ENCODE results near the gene SASH1. TPM values are rescaled to one million over a fixed set of nuclear protein-coding genes. Genes with fewer than 3 reads are reported as not detected.

SASH1 gene
- total RNA-seq, 1 donor from 2014 or later = 118 TPM

DNA sequence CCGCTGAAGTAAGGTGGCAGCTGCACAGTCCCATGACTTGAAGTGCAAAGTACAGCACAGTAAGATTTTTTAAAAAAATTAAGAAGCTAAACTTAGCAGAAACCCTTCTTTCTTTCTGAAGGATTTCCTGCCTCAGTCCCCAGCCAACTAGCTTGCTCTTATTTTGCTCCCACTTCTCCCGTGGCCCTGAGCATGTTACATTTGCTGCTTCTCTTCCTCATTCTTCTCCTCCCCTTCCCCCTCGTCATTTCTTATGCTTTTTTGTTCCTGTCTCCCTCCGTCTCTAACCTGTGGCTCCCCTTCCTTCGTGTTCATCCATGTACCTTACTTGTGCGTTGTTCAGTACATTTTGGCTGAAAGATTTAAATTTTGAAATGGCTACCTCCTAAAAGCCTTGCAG lies 123.0 kb downstream of the SASH1 start:
- intact Hi-C loops (cut with DNase I) = loop anchor here (10.0 kb wide), 1 partner anchor 281 kb away; no protein-coding TSS in a partner anchor
- ATAC-seq (peak; percentile 51), DNase-seq (ENCODE audit: low spot score) (no peak)

DNA sequence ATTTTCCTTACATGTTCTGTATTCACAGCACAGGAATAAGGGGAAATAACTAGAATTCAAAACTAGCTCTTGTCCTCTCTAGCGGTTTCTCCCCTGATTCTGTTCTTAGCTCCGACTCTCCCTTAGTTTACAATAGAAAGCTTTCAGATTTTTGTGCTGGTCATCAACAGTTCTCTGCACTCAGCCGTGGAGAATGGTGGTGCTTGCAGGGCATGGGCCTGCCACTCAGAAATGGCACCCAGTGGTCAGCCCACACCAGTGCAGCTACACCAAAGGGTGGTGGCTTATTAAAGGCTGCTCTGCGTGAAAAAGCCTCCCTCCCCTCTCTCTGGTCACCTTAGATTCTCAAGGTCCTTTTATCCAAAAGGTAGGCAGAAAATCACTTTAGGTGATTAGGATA lies 123.5 kb downstream of the SASH1 start:
- ATAC-seq (peak; percentile 20), DNase-seq (ENCODE audit: low spot score) (no peak)
- intact Hi-C loops (cut with DNase I) = loop anchor here (10.0 kb wide), 1 partner anchor 281 kb away; no protein-coding TSS in a partner anchor

DNA sequence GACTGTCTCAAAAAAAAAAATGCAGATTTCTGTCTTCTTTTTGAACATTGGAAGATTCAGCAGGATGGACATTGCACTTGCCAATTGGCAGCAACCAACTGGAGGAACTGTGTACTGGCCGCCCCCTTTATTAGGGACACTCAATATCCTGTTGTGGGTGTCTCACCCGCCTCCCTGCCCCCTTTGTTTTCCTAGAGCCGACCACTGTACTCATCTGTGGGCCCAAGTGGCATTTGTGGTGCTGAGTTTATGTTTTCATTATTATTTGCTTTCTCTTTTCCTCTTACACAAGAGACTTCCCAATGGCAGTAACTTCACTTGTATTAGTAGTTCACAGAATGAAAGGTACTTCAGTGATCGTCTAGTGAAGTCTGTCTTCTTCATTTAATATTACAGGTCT lies 125.3 kb downstream of the SASH1 start:
- ATAC-seq = no peak
- intact Hi-C loops (cut with DNase I) = loop anchor here (10.0 kb wide), 1 partner anchor 283 kb away; no protein-coding TSS in a partner anchor
- no peak for DNase-seq (ENCODE audit: low spot score)

DNA sequence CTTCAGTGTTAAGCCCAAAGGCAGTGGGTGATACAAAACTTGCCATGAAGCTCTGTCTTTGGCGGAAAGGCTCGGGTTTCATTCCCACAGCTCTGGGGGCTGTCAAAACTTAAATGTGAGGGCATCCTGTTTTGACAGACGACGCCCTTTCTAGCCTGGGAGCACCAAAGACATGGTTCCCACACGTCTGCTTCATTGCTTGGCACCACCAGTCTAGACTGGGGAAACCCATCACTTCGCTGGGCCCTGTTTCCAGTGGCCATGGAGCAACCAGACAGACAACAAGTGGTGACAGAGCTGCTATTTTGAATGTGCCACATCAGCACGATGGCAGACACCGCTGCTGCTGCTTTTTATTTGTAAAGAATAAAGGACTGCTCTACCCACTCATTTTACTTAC lies 127.5 kb downstream of the SASH1 start:
- ATAC-seq (no peak), DNase-seq (ENCODE audit: low spot score) (no peak)
- intact Hi-C loops (cut with DNase I) = no loop called here

DNA sequence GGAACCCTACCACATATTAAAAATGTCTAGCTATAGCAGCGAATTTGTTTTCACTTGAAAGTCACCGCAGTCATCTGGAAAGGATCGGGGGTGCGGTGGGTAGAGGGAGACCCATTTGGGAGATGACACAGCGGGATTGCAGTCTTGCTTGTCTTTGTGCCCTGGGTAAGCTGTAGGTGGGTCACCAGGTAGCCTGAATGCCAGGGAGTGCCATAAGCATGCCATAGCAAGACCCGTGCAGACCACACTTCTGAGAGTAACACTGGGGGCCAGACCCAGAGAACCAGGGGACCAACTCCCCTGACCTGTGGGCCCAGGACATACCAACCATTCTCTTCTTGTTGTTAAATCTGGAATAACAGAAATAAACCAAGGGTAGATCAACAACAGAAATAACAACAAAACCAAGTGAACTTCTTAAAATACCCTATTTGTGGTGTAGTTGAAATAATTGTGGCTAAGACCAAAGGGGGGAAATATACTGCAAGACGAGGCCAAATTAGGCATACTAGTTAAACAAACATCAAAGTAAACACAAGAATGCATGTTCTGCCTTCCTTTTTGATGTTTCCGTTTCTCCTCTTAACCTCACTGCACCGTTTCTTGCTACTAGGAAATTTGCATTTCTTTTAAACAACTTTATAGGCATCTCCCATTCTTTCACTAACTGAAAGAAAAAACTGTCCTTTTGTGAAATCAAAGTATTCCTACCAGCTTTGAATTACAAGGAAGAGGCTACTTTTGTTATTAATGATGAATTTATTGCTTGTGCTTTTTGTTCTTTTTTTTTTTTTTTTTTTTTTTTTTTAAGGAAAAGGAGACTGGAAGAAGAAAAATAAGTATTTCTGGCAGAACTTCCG lies 128.2 kb downstream of the SASH1 start:
- ATAC-seq = no peak
- intact Hi-C loops (cut with DNase I) = no loop called here
- DNase-seq (ENCODE audit: low spot score) = no peak

DNA sequence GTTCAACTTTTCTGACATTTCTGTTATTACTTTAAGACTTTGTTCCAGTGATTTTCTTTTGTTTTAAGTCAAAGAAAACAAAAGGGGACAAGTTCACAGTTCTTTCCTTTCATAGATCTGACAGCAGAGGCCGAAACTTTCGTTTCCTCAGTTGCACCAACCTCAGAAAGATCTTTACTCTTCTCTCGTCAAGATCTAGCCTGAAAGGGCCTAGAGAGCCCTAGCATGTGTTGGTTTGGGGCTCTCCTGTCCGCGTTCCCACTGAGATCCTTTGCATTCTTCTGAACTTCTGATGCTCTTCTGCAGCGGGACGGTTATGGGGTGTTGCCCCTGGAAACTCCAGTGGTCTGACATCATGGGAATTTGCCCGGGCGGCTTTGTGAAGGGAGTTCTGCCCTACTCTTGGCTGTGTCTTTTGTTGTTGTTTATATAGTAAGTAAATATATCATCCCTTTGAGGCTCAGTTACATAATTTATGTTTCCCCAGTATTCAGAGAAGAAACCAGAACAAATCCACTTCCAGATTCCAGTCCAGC lies 129.1 kb downstream of the SASH1 start:
- intact Hi-C loops (cut with DNase I) = no loop called here

DNA sequence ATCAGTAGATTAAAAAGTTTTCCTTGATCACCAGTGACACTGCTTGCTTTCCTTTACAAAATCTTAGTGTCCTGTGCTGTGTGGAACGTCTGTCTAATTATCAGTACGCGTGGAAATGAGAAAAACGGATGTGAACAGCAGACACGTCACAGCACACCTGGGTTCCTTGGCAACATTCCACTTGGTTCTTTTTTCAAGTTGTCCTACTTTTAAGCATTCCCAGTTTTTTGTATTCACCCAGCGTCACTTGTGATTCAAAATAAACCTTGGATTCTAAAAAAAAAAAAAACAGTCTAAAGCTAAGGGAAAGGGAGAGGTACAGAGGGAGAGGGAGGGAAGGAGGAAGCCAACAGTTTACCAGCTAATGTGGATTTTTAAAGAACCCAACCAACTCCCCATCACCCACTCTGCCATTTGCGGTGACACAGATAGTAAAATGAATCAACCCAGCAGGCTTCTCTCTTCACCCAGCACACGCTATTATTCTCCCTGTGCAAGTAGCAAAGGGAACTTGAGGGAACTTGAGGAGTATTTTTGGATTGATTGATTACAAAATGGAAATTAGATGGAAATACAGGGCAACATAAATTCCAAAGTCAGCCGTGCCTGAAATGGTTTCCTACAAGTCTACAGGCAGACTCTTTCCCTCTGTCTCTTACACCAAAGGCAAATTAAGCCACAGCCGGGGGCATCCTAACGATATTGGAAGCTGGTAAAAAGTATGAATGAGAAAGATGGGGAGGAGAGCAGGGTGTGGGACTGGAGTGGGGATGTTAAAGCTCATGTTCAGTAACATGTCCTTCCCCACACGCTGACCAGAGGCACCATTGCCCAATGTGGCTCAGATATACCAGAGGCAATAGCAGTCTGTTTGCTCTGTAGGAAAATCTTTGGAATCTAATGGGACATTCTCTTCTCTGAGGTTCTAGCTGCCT lies 129.8 kb downstream of the SASH1 start:
- intact Hi-C loops (cut with DNase I) = no loop called here
- no peak for DNase-seq (ENCODE audit: low spot score)
- ATAC-seq = peak; percentile 81

More for the DNA sequence above, 129.1 kb downstream of the SASH1 start:
- ATAC-seq (peak; percentile 68), DNase-seq (ENCODE audit: low spot score) (no peak)

DNA sequence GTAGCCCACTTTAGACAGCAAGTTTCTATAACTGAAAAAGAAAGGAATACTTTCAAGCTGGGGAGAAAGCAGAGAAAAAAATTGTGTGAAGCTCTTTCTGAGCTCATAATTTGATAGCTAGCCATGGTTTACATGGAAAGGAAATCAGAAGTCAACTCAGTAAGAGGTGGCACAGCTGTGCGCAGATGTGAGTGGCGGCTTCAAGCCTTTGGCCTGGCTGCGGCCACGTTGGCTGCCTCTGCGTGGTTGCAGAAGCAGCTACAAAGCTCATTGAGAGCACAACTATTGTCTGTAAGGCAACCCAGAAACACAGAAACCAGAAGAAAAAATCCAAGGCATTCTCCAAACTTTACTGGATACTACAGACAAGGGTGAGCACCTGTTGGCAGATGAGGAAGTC lies 136.9 kb downstream of the SASH1 start:
- ATAC-seq (no peak), DNase-seq (ENCODE audit: low spot score) (no peak)
- intact Hi-C loops (cut with DNase I) = no loop called here

DNA sequence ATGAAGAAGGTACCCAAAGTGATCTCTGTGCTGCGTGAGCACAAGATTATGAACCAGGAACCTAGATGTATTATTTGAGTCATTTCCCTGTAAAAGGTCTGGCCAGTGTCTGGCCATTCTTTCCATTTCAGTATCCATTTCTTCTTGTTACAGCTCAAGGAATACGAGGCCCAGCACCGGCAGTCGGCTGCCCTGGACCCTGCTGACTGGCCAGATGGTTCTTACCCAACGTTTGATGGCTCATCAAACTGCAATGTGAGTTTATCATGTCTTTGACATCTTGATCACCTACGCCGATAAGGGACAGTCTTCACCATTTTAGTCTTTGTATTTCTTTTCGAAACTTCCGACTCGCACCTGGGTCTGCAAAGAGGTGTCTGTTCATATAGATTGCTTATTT lies 144.8 kb downstream of the SASH1 start:
- no peak for DNase-seq (ENCODE audit: low spot score)
- ATAC-seq = no peak
- intact Hi-C loops (cut with DNase I) = no loop called here

DNA sequence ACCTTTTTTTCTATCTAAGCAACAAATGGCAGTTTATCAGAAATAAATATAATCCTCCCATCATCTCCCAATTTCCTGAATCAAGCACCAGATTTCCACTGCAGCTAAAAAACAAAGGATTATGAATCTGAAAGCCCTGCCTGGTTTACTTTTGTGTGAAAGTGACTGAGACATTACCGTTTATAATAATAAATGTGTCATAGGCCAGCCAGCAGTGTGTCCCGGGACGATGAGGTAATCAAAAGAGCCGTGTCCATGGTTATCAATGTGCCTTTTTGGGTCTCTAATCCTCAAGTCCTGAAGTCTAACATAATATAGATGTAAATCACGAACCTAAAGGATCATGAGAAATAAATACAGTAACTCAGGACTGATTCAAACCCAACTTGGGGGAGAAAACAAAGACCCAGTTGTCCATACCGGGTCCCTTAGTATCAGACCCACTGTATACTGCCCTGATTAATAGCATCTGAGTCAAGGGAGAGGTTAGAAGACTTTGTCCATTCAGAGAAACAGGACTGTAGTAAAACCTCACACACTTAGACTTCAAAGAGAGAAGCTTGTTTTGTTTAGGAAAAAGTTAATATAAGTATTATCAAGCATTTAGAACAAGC lies 149.1 kb downstream of the SASH1 start:
- DNase-seq (ENCODE audit: low spot score) = no peak

DNA sequence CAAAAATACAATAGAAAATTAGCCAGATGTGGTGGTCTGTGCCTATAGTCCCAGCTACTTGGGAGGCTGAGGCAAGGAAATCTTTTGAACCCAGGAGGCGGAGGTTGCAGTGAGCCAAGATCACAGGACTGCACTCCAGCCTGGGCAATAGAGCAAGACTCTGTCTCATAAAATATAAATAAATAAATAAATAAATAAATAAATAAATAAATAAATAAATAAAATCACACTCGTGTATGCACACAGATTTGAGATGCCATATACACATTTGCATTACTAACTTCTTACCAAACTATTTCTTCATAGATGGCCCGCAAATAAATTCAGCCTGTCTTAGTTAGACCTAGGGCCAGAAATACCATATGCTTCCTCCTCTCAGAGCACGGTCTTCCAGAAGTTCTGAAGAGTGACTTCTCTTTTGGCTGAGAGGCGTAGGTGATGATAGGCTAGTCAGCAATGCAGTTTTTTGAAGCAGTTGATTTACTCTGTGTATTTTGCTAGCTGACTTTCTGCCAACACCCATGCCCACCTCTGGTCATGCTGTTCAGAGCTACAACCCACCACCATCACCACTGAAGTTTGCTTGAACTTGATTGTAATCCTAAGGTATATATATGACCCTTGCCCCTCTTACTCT lies 150.1 kb downstream of the SASH1 start:
- ATAC-seq = no peak
- intact Hi-C loops (cut with DNase I) = no loop called here
- no peak for DNase-seq (ENCODE audit: low spot score)

More for the DNA sequence above, 149.1 kb downstream of the SASH1 start:
- intact Hi-C loops (cut with DNase I) = no loop called here
- ATAC-seq = peak; percentile 73

DNA sequence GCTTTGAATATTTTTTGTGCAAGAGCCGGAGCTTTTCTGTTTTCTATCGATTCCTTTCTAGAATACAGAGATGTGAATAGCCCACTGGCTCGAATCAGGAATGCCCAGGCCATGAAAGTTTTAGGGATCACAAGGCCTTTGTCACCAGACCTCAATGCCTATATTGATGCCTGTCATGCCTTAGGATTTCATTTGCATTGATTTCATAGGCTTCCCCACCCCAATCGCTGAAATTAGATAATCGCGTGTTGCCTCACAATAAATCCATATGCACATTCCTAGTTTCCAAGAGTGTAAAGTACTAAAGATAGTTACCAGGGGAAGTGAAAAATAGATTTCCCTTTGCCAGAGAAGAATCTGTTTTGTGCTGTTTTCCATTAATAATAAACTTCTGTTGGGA lies 150.8 kb downstream of the SASH1 start:
- intact Hi-C loops (cut with DNase I) = no loop called here
- no peak for ATAC-seq
- DNase-seq (ENCODE audit: low spot score) = no peak

DNA sequence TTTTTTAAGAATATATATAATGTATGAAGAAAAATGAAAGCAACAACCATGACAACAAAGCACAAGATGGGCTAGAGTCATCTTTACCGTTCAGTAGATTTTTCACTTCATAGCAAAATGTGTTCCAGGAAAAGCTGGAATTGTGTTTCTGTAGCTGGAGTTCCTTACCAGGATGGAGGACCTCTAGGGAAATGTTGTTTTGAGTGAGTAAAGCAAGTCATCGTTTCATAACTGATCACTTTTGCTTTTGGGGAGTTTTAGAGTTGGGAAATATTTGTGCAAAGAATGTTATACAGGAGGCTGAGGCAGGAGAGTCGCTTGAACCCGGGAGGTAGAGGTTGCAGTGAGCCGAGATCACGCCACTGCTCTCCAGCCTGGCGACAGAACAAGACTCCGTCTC lies 151.6 kb downstream of the SASH1 start:
- DNase-seq (ENCODE audit: low spot score) = no peak
- intact Hi-C loops (cut with DNase I) = no loop called here
- peak; percentile 80 for ATAC-seq

DNA sequence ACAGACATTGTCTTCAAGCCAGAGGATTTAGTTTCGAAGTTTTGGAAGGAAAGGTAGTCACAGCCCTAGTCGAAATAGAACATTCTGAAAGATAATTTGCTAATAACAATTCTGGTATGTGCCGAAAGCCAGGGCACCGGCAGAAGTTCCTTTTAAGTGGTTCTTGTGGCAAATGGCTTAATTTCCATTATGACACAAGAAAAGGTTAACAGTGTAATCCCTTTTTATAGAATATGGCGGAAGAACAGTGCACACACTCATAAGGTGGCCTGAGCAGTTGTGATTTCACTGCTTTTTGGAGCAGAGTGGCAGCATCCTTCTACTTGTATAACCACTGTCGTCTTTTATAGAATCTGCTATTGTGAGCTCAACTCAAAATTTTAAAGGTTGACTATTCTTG lies 152.4 kb downstream of the SASH1 start:
- ATAC-seq = peak; percentile 9
- DNase-seq (ENCODE audit: low spot score) = no peak
- intact Hi-C loops (cut with DNase I) = no loop called here

DNA sequence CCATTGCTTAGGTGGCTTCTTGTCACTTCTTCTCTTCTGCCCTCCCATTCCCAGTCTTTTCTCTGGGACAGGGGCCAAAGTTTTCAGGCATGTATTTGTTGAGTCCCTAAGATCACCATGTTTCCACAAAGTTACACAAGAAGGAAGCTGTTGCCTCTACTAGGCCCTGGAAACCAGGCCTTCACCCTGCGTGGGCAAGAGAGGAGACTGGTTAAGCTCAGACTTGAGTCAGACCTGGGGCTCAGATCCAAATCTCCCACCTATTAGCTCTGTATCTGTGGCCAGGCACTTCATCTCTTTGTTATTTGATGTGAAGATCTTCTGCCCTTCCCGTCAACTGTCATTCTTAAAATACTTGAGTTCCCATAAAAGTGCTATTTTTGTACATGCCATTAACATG lies 154.6 kb downstream of the SASH1 start:
- ATAC-seq = no peak
- no peak for DNase-seq (ENCODE audit: low spot score)
- intact Hi-C loops (cut with DNase I) = no loop called here

DNA sequence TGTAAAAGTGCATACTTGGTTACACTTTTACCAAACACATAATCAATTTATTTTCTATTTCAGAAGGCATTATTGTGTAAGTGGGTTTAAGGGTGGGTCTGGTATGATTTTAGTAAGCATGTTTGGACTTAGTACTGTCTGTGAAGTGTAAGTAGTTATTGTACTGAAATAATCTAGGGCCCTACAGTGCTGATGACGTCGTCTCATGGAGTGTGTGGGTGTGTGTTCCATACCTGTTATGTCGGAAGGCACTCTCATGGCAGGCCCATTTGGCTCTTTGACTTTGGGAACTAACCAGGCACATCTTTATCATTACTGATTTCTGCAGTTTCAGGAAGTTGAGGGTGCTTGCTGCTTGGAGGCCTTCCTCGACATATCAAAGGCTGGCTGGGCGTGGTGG lies 155.1 kb downstream of the SASH1 start:
- intact Hi-C loops (cut with DNase I) = no loop called here
- DNase-seq (ENCODE audit: low spot score) (no peak), ATAC-seq (no peak)

DNA sequence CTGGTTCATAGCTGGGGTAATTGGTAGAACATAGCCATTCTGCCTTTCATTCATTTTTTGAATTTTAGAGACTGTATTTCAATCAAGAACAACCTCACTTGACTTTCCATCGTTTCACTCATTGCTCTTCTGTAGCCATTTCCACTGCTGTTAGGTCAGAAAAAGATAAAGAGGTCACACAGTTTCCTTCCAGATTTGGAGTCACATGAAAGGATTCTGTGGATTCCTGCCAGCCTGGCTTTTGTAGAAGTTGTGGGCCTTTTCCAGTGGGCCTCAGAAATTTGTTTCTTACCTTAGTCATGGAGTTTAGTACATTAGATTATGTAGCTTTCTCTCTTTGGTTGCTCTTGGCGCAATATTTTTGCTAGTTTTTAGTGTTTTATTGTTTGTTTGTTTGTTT lies 157.8 kb downstream of the SASH1 start:
- ATAC-seq (no peak), DNase-seq (ENCODE audit: low spot score) (no peak)
- intact Hi-C loops (cut with DNase I) = no loop called here

DNA sequence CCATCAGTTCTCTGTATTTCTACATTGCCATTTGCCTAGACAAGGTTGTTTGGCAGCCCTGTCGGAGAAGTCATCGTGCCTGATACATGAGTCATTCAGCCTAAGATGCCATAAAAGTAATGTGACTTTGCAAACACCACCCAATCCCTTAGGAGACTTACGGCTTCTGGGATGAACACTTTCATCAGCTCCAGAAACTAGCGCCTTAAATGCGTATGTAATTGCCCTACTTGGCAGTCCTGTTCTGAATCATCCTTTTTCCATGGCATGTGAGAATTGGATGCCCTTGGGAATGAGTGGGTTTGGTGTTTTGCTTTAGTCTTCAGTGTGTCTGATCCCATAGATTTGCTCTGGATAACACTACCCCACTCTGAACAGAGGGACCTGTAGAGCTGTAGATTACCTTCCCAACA lies 158.5 kb downstream of the SASH1 start:
- ATAC-seq (peak; percentile 87), DNase-seq (ENCODE audit: low spot score) (no peak)

More for the DNA sequence above, 158.5 kb downstream of the SASH1 start:
- intact Hi-C loops (cut with DNase I) = no loop called here

All from sciatic nerve (tissue), 2 donors.